NCI-H226 (cell line): Measurements from ENCODE around the gene EEF2K.
"Not testable (repeated sequence)": the region's sequence is repeated elsewhere in the genome, so short reads cannot be mapped to it uniquely, and the experiment has no call there.

ENCODE experiments used
- DNase-seq: peaks from one replicate; pipeline ENCODE4 v3.0.0-alpha.2; 2015

The EEF2K gene

DNA sequence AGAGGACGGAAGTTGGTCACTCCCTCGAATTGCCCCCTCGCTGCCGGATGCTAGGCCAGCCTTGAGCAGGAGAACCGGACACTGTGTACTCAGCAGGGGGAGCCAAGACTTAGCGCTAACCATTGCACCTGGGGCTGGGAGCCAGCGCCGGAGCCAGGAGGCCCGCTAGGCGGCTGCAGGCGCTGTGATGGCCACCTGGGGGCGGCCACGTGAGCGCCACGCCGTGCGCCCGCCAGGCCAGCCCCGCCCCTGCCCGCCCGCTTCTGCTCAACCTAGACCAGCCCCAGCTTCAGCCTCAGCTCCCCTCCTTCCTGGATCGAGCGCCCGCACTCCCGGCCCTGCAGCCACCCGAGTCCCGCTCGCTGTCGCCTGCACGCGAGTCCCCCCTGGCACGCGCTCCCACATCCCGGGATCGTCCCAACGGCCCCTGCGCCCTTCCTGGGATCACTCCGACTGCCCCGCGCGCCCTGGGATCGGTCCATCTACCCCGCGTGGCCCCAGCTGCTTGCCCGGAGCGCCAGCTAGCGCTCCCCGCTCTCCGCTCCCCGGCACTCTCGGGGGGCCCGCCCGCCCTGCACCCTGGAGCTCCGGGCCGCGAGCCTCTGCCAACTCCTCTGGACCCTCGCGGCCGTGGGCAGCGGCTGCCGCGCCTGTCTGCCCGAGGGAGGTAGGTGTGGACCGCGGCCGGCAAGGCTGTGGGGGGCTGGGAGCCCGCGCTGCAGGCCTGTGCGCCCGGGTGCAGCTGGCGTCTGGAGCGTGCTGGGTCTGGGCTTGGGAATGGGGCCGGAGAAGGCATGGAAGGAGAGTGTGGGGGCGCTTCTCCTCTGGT is at the start of gene EEF2K:
EEF2K (plus strand) TSS at position 266 of the 829 bp plus-strand sequence. CDS start 19,452 bp downstream, outside the sequence.
- DNase-seq = peak; percentile 94

DNA sequence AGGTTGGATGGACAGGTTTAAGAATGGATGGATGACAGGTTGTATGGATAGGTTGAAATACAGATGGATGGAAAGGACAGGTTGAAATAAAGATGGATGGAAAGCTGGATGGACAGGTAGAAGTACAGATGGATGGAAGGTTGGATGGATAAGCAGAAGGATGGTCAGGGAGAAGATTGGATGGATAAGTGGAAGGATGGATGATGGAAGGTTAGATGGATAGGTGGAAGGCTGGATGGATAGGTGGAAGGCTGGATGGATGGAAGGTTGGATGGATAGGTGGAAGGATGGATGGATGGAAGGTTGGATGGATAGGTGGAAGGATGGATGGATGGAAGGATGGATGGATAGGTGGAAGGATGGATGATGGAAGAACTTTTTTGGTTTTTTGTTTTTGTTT is 44.7 kb upstream of the EEF2K start:
- DNase-seq = no peak

GRCh38 chr16:22161999-22162655 is 44.0 kb upstream of the EEF2K start, which contains the start of gene SDR42E2:
Gene SDR42E2, plus strand, starts transcription at chr16:22162506. Its CDS starts 3,077 bp downstream, at chr16:22165583.
- DNase-seq = no peak

GRCh38 chr16:22162656-22163009 is 43.4 kb upstream of the EEF2K start:
- no peak for DNase-seq

DNA sequence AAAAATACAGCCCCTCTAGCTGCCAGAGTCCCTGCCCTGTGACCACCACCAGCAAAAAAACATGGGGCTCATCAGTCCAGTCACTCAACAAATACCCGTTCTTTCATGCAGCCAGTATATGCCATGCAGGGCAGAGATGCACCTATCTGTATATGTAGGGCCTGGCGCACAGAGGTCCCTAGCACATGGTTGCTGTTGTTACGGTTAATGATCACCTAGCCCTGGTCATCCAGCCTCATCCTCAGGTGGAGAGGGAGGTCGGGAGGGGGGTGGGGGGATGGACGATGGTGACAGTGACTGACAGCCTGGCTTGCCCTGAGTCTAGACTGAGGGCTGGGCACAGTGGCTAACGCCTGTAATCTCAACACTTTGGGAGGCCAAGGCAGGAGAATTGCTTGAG is 42.3 kb upstream of the EEF2K start:
- no peak for DNase-seq

DNA sequence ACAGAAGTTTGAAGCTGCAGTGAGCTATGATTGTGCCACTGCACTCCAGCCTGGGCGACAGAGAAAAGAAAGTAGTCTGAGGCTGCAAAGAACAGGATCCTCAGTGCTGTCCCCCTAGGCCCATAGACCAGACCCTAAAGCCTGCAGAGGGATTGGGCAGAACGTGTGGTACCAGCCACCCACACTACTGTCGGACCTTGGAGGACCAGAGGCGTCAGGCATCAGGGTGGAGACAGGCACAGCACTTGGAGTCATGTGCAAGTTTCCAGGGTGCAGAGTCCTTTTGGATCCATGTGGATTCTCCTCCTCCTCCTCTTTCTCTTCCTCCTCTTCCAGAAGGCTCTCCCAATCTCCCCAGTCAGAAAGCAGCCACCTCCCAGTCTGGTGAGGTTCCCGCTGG is 41.6 kb upstream of the EEF2K start:
- DNase-seq = no peak

- no peak for DNase-seq
Measured at GRCh38 chr16:22165508-22166285, 40.4 kb upstream of the EEF2K start.

DNA sequence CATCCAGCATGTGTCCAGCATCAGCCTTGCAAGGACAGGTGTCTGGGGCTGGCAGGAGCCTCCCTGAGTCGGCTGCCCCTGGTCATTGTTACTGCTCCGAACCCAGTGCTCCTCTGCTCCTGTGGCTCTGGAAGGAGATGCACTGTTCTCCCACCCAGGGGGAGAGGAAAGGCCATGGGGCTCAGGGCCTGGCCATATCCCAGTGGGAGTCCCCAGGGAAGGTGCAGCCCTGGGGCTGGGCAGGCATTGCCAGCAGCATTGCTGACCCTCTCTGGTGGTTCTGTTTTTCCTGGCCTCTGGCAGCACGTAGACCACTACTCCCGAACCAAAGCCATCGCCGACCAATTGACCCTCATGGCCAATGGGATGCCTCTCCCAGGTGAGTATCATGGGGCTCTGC is 34.1 kb upstream of the EEF2K start:
- DNase-seq = no peak

DNA sequence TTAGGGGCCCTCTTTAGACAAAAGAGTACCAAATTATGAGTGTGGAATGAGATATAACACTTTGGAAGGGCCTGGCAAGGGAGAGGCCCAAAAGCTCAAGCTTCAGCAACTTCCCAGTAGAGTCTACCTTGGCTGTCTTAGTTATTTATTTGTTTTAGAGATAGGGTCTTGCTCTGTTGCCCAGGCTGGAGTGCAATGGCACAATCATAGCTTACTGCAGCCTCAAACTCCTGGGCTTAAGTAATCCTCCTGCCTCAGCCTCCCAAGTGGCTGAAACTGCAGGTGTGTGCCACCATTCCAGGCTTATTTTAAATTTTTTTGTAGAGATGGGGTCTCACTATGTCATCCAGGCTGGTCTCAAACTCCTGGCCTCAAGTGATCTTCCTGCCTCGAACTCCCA is 33.4 kb upstream of the EEF2K start:
- DNase-seq = not testable (repeated sequence)

DNA sequence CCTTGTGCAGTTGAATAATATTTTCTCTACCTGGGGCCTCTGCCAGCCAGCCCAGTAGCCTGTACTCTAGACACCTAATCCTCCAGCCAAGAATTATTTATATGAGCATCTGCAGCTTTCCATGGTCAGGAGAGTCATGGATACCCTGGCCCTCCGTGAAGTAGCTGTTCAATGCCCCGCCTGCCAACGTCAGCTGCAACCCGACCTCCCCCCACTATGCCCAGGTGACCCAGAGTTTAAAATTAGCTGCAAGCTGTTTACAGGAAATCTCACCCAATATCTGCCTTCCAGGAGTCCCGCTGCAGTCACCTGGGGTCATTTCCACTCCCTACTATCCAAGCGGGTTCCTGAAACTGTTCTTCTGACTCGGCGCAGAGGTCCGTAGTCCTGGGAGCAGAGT is 31.4 kb upstream of the EEF2K start:
- DNase-seq = no peak

DNA sequence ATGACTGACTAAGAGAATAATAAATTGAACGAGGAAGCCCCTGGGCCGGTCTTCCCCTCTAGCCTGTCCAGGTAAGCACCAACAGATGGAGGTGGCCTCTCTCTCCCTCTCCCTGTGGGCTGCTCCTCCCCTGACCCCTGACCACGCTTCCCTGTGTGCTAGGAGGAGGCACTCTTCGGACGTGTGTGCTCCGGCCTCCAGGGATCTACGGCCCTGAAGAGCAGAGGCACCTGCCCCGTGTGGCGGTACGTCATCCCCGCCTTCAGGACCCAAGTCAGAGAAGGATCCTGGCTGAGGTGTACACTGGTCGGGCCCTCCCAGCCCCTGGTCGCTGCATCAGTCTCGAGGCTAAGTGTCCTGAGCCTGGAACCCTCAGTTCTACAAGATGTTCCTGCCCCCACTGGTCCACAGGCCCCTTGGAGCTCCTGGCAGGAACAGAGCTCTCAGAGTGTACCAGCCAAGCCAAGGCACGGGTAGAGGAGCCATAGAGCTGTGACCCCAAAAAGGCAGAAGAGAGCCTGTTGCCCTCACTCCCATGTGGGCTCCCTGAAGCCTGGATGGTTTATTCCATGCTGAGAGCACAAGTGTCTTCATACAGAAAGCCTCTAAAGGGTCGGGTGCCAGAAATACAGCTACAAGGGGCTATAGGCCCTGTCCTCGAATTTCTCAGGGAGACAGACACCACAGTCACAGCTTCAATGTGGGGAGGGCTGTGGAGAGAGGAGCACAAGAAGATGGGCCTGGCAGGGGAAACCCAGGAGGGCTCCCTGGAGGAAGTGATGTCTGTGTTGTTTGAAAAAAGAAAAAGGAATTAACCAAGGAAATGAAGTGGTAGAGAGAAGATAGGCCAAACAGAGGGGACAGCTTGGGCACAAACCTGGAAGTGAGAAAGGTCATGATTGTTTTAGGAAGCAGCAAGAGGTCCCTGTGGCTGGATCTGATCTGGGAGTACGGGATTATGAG is 27.8 kb upstream of the EEF2K start:
- no peak for DNase-seq

- no peak for DNase-seq
Measured at GRCh38 chr16:22181426-22181825, 24.7 kb upstream of the EEF2K start.

GRCh38 chr16:22181843-22182242 is 24.2 kb upstream of the EEF2K start:
- DNase-seq = no peak

DNA sequence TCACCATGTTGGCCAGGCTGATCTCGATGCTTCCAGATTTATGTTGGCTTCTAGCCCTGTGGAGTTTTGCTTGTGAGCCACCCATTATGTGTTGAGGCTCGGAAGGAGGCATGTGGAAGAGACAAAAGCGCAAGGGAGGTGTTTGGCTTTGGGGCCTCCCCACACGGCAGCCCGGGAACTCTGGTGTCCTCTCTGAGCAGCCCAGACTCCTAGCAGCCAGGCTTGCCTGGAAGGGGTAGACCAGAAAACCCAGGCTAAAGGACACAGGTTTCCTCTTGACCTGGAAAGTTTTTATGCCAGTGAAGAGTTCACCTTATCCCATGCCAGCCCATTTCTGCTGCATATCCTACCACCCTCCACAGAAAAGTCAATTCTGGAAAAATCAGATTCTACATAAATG is 22.7 kb upstream of the EEF2K start:
- no peak for DNase-seq

- no peak for DNase-seq
Measured at GRCh38 chr16:22183901-22184614, 22.0 kb upstream of the EEF2K start.

DNA sequence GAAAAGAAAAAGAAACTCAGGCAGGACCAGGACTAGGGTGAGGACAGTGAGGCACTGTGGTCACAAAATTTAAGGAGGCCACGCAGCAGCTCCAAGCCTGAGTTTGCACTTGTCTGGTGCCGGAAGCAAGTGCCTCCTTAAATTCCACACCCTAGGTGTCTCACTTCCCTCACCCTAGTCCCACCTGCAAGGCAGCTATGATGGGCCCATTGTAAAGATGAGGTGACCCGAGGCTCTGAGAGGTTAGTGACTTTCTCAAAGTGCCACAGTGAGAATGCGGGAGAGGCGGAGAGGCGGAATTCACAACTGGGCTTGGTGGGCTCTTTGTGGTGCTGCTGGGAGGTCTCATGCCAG is 21.5 kb upstream of the EEF2K start:
- DNase-seq = no peak

GRCh38 chr16:22186517-22186916 is 19.6 kb upstream of the EEF2K start:
- DNase-seq = no peak

DNA sequence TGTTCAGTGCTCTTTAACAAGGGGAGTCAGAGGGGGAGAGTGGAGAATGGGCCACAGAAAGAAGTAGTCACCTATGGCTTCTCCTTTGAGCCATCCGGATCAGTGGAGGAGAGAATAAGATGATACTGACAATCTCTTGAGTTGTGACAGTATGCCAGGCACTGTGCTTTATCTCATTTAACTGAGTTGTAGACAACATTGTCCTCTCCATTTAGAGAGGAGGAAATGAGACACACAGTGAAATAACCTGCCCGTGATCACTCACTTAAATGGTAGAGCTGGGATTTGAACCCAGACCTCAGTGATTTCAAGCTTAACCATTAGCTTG is 17.8 kb upstream of the EEF2K start:
- no peak for DNase-seq

GRCh38 chr16:22188595-22189442 is 17.3 kb upstream of the EEF2K start:
- DNase-seq = peak; percentile 73

GRCh38 chr16:22189473-22190080 is 16.5 kb upstream of the EEF2K start:
- DNase-seq = no peak
